ENCODE results near the gene STEAP1B.
A peak's percentile ranks its signal among the peaks of the same experiment; 100 is the strongest.

The STEAP1B gene

GRCh38 chr7:22445140-22445743, 54.7 kb downstream of the STEAP1B start:
- H3K27ac ChIP-seq (ENCODE audit: poor library complexity, severe bottlenecking): no peak overlapping the region

GRCh38 chr7:22444181-22444971, 55.6 kb downstream of the STEAP1B start:
- DNase-seq (ENCODE audit: low spot score) (no peak), ATAC-seq (ENCODE audit: low read depth) (peak; percentile 32; the same call in 2 of the 3 replicates)
- Histone ChIP-seq H3K4me1 (ENCODE audit: insufficient read depth, poor library complexity, severe bottlenecking) (peaks cover 17% of the 10 kb centered on the region), H3K9me3 (ENCODE audit: severe bottlenecking) (no peaks in the 10 kb centered on the region), H3K27ac (ENCODE audit: poor library complexity, severe bottlenecking) (no peak overlapping the region), H3K4me3 (ENCODE audit: severe bottlenecking) (no peak overlapping the region), H3K36me3 (ENCODE audit: low read depth) (no peaks in the 10 kb centered on the region), H3K27me3 (ENCODE audit: insufficient read depth, poor library complexity, severe bottlenecking) (no peaks in the 10 kb centered on the region)
- no peak for TF ChIP-seq CTCF (IDR thresholded peaks at IDR 0.05; ENCODE audit: poor library complexity, severe bottlenecking)

More at GRCh38 chr7:22445140-22445743, 54.7 kb downstream of the STEAP1B start:
- Histone ChIP-seq H3K36me3 (ENCODE audit: low read depth) (no peaks in the 10 kb centered on the region), H3K4me1 (ENCODE audit: insufficient read depth, poor library complexity, severe bottlenecking) (peaks cover 17% of the 10 kb centered on the region), H3K27me3 (ENCODE audit: insufficient read depth, poor library complexity, severe bottlenecking) (no peaks in the 10 kb centered on the region), H3K9me3 (ENCODE audit: severe bottlenecking) (no peaks in the 10 kb centered on the region), H3K4me3 (ENCODE audit: severe bottlenecking) (no peak overlapping the region)
- no peak for TF ChIP-seq CTCF (IDR thresholded peaks at IDR 0.05; ENCODE audit: poor library complexity, severe bottlenecking)
- ATAC-seq (ENCODE audit: low read depth) (peak; percentile 59), DNase-seq (ENCODE audit: low spot score) (no peak)

GRCh38 chr7:22443370-22444180, 56.4 kb downstream of the STEAP1B start:
- DNase-seq (ENCODE audit: low spot score) (no peak), ATAC-seq (ENCODE audit: low read depth) (0 out of 3 replicates have a peak, but pooled peaks have one; percentile 17)
- Histone ChIP-seq H3K27me3 (ENCODE audit: insufficient read depth, poor library complexity, severe bottlenecking) (no peaks in the 10 kb centered on the region), H3K4me3 (ENCODE audit: severe bottlenecking) (no peak overlapping the region), H3K9me3 (ENCODE audit: severe bottlenecking) (no peaks in the 10 kb centered on the region), H3K36me3 (ENCODE audit: low read depth) (no peaks in the 10 kb centered on the region), H3K4me1 (ENCODE audit: insufficient read depth, poor library complexity, severe bottlenecking) (peaks cover 17% of the 10 kb centered on the region), H3K27ac (ENCODE audit: poor library complexity, severe bottlenecking) (no peak overlapping the region)
- no peak for TF ChIP-seq CTCF (IDR thresholded peaks at IDR 0.05; ENCODE audit: poor library complexity, severe bottlenecking)

- ATAC-seq (ENCODE audit: low read depth): no peak
- no peaks in the 10 kb centered on the region for H3K9me3 ChIP-seq (ENCODE audit: severe bottlenecking)
- H3K27me3 ChIP-seq (ENCODE audit: insufficient read depth, poor library complexity, severe bottlenecking): no peaks in the 10 kb centered on the region
- no peaks in the 10 kb centered on the region for H3K36me3 ChIP-seq (ENCODE audit: low read depth)
- no peak overlapping the region for H3K27ac ChIP-seq (ENCODE audit: poor library complexity, severe bottlenecking)
- no peak for TF ChIP-seq CTCF (IDR thresholded peaks at IDR 0.05; ENCODE audit: poor library complexity, severe bottlenecking)
- DNase-seq (ENCODE audit: low spot score): no peak
- no peak overlapping the region for H3K4me3 ChIP-seq (ENCODE audit: severe bottlenecking)
- H3K4me1 ChIP-seq (ENCODE audit: insufficient read depth, poor library complexity, severe bottlenecking): peaks cover 17% of the 10 kb centered on the region
These were observed 57.1 kb downstream of the STEAP1B start for GRCh38 chr7:22442882-22443369.

Data from RWPE2 (cell line).